Measurements from ENCODE around the gene ICE1.
"Not testable (repeated sequence)": the region's sequence is repeated elsewhere in the genome, so short reads cannot be mapped to it uniquely, and the experiment has no call there.

Gene ICE1

GRCh38 chr5:5398071-5398470, 24.4 kb upstream of the ICE1 start:
- no peak for DNase-seq (ENCODE audit: low read depth)

GRCh38 chr5:5401095-5401494, 21.4 kb upstream of the ICE1 start:
- no peak for DNase-seq (ENCODE audit: low read depth)

- DNase-seq (ENCODE audit: low read depth), result no peak
Measured at GRCh38 chr5:5403741-5404140, 18.7 kb upstream of the ICE1 start.

- DNase-seq (ENCODE audit: low read depth), result no peak
Measured at GRCh38 chr5:5404381-5404780, 18.1 kb upstream of the ICE1 start.

GRCh38 chr5:5405441-5405840, 17.0 kb upstream of the ICE1 start:
- DNase-seq (ENCODE audit: low read depth), result no peak

- no peak for DNase-seq (ENCODE audit: low read depth)
Measured at GRCh38 chr5:5407924-5408323, 14.6 kb upstream of the ICE1 start.

- peak; percentile 13 for DNase-seq (ENCODE audit: low read depth)
Measured at GRCh38 chr5:5409151-5409810, 13.2 kb upstream of the ICE1 start.

GRCh38 chr5:5413856-5414255, 8.6 kb upstream of the ICE1 start:
- not testable (repeated sequence) for DNase-seq (ENCODE audit: low read depth)

- DNase-seq (ENCODE audit: low read depth), result no peak
Measured at GRCh38 chr5:5414999-5415398, 7.5 kb upstream of the ICE1 start.

- DNase-seq (ENCODE audit: low read depth), result no peak
Measured at GRCh38 chr5:5416733-5417132, 5.7 kb upstream of the ICE1 start.

- no peak for DNase-seq (ENCODE audit: low read depth)
Measured at GRCh38 chr5:5418006-5418405, 4.5 kb upstream of the ICE1 start.

GRCh38 chr5:5418764-5419163, 3.7 kb upstream of the ICE1 start:
- DNase-seq (ENCODE audit: low read depth), result no peak

GRCh38 chr5:5419291-5420210, 2.9 kb upstream of the ICE1 start:
- DNase-seq (ENCODE audit: low read depth), result peak; percentile 93

GRCh38 chr5:5420251-5420650, 2.2 kb upstream of the ICE1 start:
- DNase-seq (ENCODE audit: low read depth), result no peak

GRCh38 chr5:5421149-5421960, 1.1 kb upstream of the ICE1 start:
- DNase-seq (ENCODE audit: low read depth), result peak; percentile 23

GRCh38 chr5:5422819-5423515, 490 bp downstream of the ICE1 start:
- DNase-seq (ENCODE audit: low read depth), result peak; percentile 18

- no peak for DNase-seq (ENCODE audit: low read depth)
Measured at GRCh38 chr5:5423586-5423985, 1.1 kb downstream of the ICE1 start.

- peak; percentile 40 for DNase-seq (ENCODE audit: low read depth)
Measured at GRCh38 chr5:5424736-5425135, 2.3 kb downstream of the ICE1 start.

- DNase-seq (ENCODE audit: low read depth), result peak; percentile 37
Measured at GRCh38 chr5:5430136-5430535, 7.7 kb downstream of the ICE1 start.

- DNase-seq (ENCODE audit: low read depth), result peak; percentile 86
Measured at GRCh38 chr5:5432020-5432707, 9.7 kb downstream of the ICE1 start.

GRCh38 chr5:5436203-5436760, 13.8 kb downstream of the ICE1 start:
- DNase-seq (ENCODE audit: low read depth), result no peak

Measured in iris pigment epithelial cell (primary cell).